ENCODE data around the gene SGCA. TPM values are rescaled to one million over a fixed set of nuclear protein-coding genes. Genes with fewer than 3 reads are reported as not detected.
A peak's percentile ranks its signal among the peaks of the same experiment; 100 is the strongest.

The SGCA gene
- total and polyA plus RNA-seq, 2 of the 8 experiments (the other 6 are each of a cell fraction or from before 2014, with no cell fraction given), result 0.12 TPM; not detected in 1

DNA sequence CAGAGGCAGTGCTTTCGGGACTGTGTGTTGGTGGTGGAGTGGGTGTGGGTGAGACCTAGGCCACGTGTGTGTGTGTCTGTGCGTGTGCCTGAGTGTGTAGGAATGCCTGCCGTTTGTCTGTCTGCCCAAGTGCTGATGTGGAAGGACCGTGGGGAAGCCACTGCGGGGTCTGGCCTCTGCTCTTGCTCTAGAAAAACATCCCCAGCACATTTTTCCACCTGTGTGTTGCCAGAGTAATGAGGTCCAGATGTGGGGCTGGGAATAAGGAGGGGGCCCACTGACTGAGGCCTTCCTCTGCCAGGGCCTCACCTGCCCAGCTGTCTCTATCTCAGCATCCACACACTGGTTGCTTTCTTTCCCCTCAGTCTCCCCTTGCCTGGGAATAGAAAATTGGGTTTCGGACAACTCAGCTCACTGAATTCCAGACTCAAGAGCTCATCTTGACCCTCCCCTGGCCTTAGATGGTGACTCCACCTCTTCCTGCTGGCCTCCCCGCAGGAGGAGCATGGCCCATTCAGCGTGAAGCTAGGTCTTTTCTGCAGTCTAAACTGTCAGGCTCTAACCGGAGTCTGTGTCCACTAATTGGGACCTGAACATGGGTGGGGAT is 7.6 kb downstream of the SGCA start:
- Histone ChIP-seq H3K79me2 (ENCODE audit: control insufficient read depth in 1 of 2, insufficient read depth in 2 of 2, low read length in 2 of 2) (no peaks in the 10 kb centered on the region), H3K27me3 (replicated peaks in 1 of 4; ENCODE audit: control insufficient read depth in 3 of 4, extremely low read depth in 1 of 4, insufficient read depth in 3 of 4, low read length in 3 of 4) (no peaks in the 10 kb centered on the region), H3K9me3 (ENCODE audit: insufficient read depth in 2 of 2, low read depth in 1 of 2, low read length in 1 of 2) (no peaks in the 10 kb centered on the region), H4K20me1 (replicated peaks in 1 of 2; ENCODE audit: control insufficient read depth in 1 of 2, insufficient read depth in 2 of 2, low read length in 2 of 2) (no peaks in the 10 kb centered on the region), H2AFZ (ENCODE audit: low read length) (peak overlapping the region; percentile 36), H3K23me2 (ENCODE audit: low read depth, low read length) (no peaks in the 10 kb centered on the region), H4K91ac (replicated peaks; ENCODE audit: insufficient read length, low read length) (peak overlapping the region; percentile 87), H2AK5ac (ENCODE audit: low read depth, low read length) (no peak overlapping the region), H2BK12ac (ENCODE audit: low read depth, low read length) (peak overlapping the region; percentile 94; the same call in 1 of the 2 replicates), H3K18ac (ENCODE audit: extremely low read depth, low read length) (no peak overlapping the region; the same call in 1 of the 2 replicates), H3K23ac (ENCODE audit: insufficient read length) (no peak overlapping the region), H4K5ac (ENCODE audit: insufficient read length, low read depth, low read length) (no peak overlapping the region), H3K4me1 (replicated peaks in 1 of 4; ENCODE audit: control insufficient read depth in 3 of 4, insufficient read depth in 4 of 4, low read length in 3 of 4) (peaks cover under 1 to 17% (median 11%) of the 10 kb centered on the region in 4 experiments), H4K8ac (ENCODE audit: extremely low read depth, insufficient read depth, low read length) (no peak overlapping the region), H3K9ac (replicated peaks in 1 of 4; ENCODE audit: extremely low read depth in 1 of 4, low read depth in 3 of 4, low read length in 3 of 4) (no peak overlapping the region), H2BK15ac (ENCODE audit: low read length) (0 out of 2 replicates have a peak overlapping the region, but pooled peaks have one; percentile 65), H3K14ac (ENCODE audit: insufficient read length) (no peak overlapping the region), H3K4me2 (ENCODE audit: insufficient read depth in 1 of 2, low read depth in 2 of 2, low read length in 2 of 2) (no peak overlapping the region), H3K36me3 (ENCODE audit: control insufficient read depth in 2 of 4, insufficient read depth in 4 of 4, low read length in 3 of 4) (no peaks in the 10 kb centered on the region), H3K4ac (replicated peaks; ENCODE audit: insufficient read length, low read depth, low read length) (no peak overlapping the region), H2BK5ac (ENCODE audit: low read depth, low read length) (peak overlapping the region; percentile 76; the same call in 1 of the 2 replicates), H3K4me3 (ENCODE audit: extremely low read depth in 1 of 4, insufficient read depth in 2 of 4, low read depth in 3 of 4, low read length in 4 of 4) (no peak overlapping the region), H3K56ac (replicated peaks; ENCODE audit: insufficient read length, low read depth, low read length) (no peak overlapping the region), H2BK120ac (replicated peaks; ENCODE audit: low read depth, low read length) (no peak overlapping the region), H3K79me1 (ENCODE audit: low read depth, low read length) (no peaks in the 10 kb centered on the region), H2BK20ac (ENCODE audit: low read length) (no peak overlapping the region), H3K27ac (ENCODE audit: low read depth, low read length) (0 out of 2 replicates have a peak overlapping the region, but pooled peaks have one; percentile 3)
- no peak for FAIRE-seq
- POLR2A ChIA-PET (ENCODE audit: partially characterized antibody), result interaction anchor here (1.2 kb wide), 1 partner anchor 9 kb away, joined by 3 read pairs; no protein-coding TSS in a partner anchor
- 83% methylated on average over 10 of the region's 10 CpGs; no CpG with 5 or more reads in 1 of the 2 experiments for WGBS, 2 experiments (ENCODE audit: extremely low coverage in 1 of 2, insufficient coverage in 1 of 2, insufficient read length in 1 of 2, insufficient replicate concordance in 2 of 2, low coverage in 1 of 2, low lambda C conversion rate in 2 of 2, missing lambda C conversion rate in 1 of 2)
- DNase-seq (ENCODE audit: low read depth in 1 of 2, low spot score in 2 of 2), result no peak
- TF ChIP-seq, protein P1, sequence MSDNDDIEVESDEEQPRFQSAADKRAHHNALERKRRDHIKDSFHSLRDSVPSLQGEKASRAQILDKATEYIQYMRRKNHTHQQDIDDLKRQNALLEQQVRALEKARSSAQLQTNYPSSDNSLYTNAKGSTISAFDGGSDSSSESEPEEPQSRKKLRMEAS (IDR thresholded peaks at IDR 0.05), result peak; percentile 38; the same call in 1 of the 2 replicates
- no peak for TF ChIP-seq POU5F1 (IDR thresholded peaks at IDR 0.05; ENCODE audit: low read depth, low read length)
- CTCF ChIA-PET (ENCODE audit: partially characterized antibody), result interaction anchor here (0.8 to 17.0 kb wide), 18 partner anchors 8 to 160 kb away, joined by 3 to 299 read pairs (median 6); partner anchors contain the start of genes COL1A1, SGCA and TMEM92
